ENCODE results near the gene CCDC152. TPM values are rescaled to one million over a fixed set of nuclear protein-coding genes. Genes with fewer than 3 reads are reported as not detected.

CCDC152 gene
- polyA plus RNA-seq, 3 donors: 0.09 to 0.18 (median 0.09) TPM

GRCh38 chr5:42753099-42753498, 3.5 kb upstream of the CCDC152 start:
- Mint-ChIP-seq H3K9me3 (peaks cover 0 to 3% (median 0%) of the 10 kb centered on the region in 7 donors), H3K27ac (no peak overlapping the region)
- intact Hi-C loops (cut with micrococcal nuclease): no loop called here

GRCh38 chr5:42759456-42759855, 2.8 kb downstream of the CCDC152 start:
- no peaks in the 10 kb centered on the region for H3K36me3 Mint-ChIP-seq
- H3K4me3 Mint-ChIP-seq: no peak overlapping the region
- H3K9me3 ChIP-seq (replicated peaks in 1 of 2; ENCODE audit: control insufficient read depth in 1 of 2, insufficient read depth in 1 of 2, low read length in 2 of 2): no peaks in the 10 kb centered on the region
- intact Hi-C loops (cut with micrococcal nuclease): no loop called here
- no peak overlapping the region for H3K4me2 ChIP-seq (replicated peaks; ENCODE audit: extremely low read depth, low read length, poor library complexity, severe bottlenecking)
- no peak overlapping the region for H3K27ac ChIP-seq (ENCODE audit: low read depth in 1 of 2, low read length in 2 of 2)
- H3K27me3 Mint-ChIP-seq (ENCODE audit: low read depth in 3 of 3): no peaks in the 10 kb centered on the region
- no peak for DNase-seq
- no peak overlapping the region for H3K27ac Mint-ChIP-seq
- peaks cover 30% of the 10 kb centered on the region for H3K4me1 Mint-ChIP-seq
- WGBS (ENCODE audit: insufficient coverage): 100% methylated on average over 1 of the region's 2 CpGs
- no peaks in the 10 kb centered on the region for H3K27me3 ChIP-seq (ENCODE audit: control insufficient read depth in 2 of 2, insufficient read depth in 2 of 2, low read length in 2 of 2)
- no peak overlapping the region for H2AFZ ChIP-seq (ENCODE audit: insufficient read depth, low read depth, low read length, poor library complexity, severe bottlenecking)
- H4K20me1 ChIP-seq (ENCODE audit: insufficient read depth, low read length): no peaks in the 10 kb centered on the region
- H3K4me1 ChIP-seq (ENCODE audit: control insufficient read depth in 1 of 2, insufficient read depth in 2 of 2, low read length in 2 of 2): peaks cover 20 to 36% of the 10 kb centered on the region in 2 donors
- peaks cover 0 to 3% (median 0%) of the 10 kb centered on the region in 7 donors for H3K9me3 Mint-ChIP-seq
- H3K79me2 ChIP-seq (ENCODE audit: insufficient read depth, low read length): no peaks in the 10 kb centered on the region
- TF ChIP-seq CTCF (IDR thresholded peaks at IDR 0.05): no peak
- no peaks in the 10 kb centered on the region for H3K36me3 ChIP-seq (replicated peaks in 1 of 2; ENCODE audit: control insufficient read depth in 1 of 2, insufficient read depth in 2 of 2, low read length in 2 of 2)
- no peak overlapping the region for H3K9ac ChIP-seq (ENCODE audit: insufficient read depth, low read length, poor library complexity, severe bottlenecking)
- H3K4me3 ChIP-seq (replicated peaks in 1 of 3; ENCODE audit: low read depth in 2 of 3, low read length in 3 of 3): no peak overlapping the region

More at GRCh38 chr5:42753099-42753498, 3.5 kb upstream of the CCDC152 start:
- Histone ChIP-seq H3K36me3 (replicated peaks in 1 of 2; ENCODE audit: control insufficient read depth in 1 of 2, insufficient read depth in 2 of 2, low read length in 2 of 2) (no peaks in the 10 kb centered on the region), H3K27me3 (ENCODE audit: control insufficient read depth in 2 of 2, insufficient read depth in 2 of 2, low read length in 2 of 2) (no peaks in the 10 kb centered on the region), H2AFZ (ENCODE audit: insufficient read depth, low read depth, low read length, poor library complexity, severe bottlenecking) (no peak overlapping the region), H3K4me3 (replicated peaks in 1 of 3; ENCODE audit: low read depth in 2 of 3, low read length in 3 of 3) (no peak overlapping the region), H3K9me3 (replicated peaks in 1 of 2; ENCODE audit: control insufficient read depth in 1 of 2, insufficient read depth in 1 of 2, low read length in 2 of 2) (no peaks in the 10 kb centered on the region), H3K79me2 (ENCODE audit: insufficient read depth, low read length) (no peaks in the 10 kb centered on the region), H3K27ac (ENCODE audit: low read depth in 1 of 2, low read length in 2 of 2) (no peak overlapping the region), H3K9ac (ENCODE audit: insufficient read depth, low read length, poor library complexity, severe bottlenecking) (no peak overlapping the region), H4K20me1 (ENCODE audit: insufficient read depth, low read length) (no peaks in the 10 kb centered on the region), H3K4me2 (replicated peaks; ENCODE audit: extremely low read depth, low read length, poor library complexity, severe bottlenecking) (no peak overlapping the region), H3K4me1 (ENCODE audit: control insufficient read depth in 1 of 2, insufficient read depth in 2 of 2, low read length in 2 of 2) (peaks cover 8 to 13% of the 10 kb centered on the region in 2 donors)
- Mint-ChIP-seq H3K4me1 (peaks cover 13% of the 10 kb centered on the region), H3K36me3 (no peaks in the 10 kb centered on the region), H3K4me3 (no peak overlapping the region), H3K27me3 (ENCODE audit: low read depth in 3 of 3) (no peaks in the 10 kb centered on the region)
- DNase-seq: no peak
- TF ChIP-seq CTCF (IDR thresholded peaks at IDR 0.05): no peak
- WGBS (ENCODE audit: insufficient coverage): 100% methylated on average over 2 of the region's 3 CpGs

Data from CD14-positive monocyte (primary cell).